ENCODE results near the gene DES.

DES gene

DNA sequence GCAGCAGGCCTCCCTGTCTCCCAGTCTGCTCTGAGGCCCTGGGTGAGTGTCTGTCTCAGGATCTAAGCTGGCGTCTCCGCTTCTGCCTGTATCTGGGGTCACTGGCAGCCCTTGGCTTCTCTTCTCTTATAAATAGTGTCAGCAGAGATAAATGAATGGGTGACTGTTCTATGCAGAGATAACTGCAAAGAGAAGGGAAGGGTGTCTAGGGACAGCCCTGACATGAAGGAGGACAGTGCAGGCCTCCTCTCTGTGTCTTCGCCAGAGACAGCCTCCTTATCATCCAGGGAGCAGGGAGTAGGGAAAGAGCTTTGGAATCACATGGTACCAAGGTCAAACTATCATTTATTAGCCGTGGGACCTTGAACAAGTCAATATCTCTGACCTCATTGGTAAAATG is 52.3 kb downstream of the DES start:
- no peak for DNase-seq (ENCODE audit: low read depth)

DNA sequence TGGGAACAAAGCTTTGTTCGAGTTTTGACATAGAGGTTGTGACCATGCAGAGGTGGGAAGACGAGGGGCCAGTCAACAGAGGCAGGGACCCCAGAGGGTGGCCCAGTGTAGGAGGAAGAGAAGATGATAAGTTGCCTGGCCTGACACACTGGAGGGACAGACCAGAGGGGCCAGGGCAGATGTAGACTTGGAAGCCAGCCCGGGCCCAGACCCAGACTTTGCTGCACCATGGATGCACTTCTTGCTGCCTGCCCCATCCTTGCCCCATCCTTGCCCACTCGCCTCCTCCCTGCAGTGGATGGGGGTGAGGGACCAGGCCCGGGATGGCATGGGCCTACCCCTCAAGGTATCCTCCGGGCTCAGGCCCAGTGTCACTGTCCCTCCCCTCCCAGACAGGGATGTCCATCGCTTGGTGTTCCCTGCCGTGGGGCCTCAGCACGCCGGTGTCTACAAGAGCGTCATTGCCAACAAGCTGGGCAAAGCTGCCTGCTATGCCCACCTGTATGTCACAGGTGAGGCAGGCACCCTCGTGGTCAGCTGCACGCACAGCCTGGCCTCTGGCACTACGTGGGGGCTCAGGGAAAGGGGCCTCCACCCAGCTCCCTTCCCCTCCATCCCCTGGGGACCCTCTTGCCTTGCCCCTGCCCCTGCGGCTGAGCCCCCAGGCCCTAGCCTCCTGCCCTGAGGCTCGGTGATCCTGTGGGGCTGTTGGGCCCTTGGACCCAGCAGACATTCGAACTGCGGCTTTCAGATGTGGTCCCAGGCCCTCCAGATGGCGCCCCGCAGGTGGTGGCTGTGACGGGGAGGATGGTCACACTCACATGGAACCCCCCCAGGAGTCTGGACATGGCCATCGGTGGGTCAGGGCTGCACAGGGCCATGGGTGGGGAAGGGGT is 53.5 kb downstream of the DES start:
- TF ChIP-seq, protein P1, sequence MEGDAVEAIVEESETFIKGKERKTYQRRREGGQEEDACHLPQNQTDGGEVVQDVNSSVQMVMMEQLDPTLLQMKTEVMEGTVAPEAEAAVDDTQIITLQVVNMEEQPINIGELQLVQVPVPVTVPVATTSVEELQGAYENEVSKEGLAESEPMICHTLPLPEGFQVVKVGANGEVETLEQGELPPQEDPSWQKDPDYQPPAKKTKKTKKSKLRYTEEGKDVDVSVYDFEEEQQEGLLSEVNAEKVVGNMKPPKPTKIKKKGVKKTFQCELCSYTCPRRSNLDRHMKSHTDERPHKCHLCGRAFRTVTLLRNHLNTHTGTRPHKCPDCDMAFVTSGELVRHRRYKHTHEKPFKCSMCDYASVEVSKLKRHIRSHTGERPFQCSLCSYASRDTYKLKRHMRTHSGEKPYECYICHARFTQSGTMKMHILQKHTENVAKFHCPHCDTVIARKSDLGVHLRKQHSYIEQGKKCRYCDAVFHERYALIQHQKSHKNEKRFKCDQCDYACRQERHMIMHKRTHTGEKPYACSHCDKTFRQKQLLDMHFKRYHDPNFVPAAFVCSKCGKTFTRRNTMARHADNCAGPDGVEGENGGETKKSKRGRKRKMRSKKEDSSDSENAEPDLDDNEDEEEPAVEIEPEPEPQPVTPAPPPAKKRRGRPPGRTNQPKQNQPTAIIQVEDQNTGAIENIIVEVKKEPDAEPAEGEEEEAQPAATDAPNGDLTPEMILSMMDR (conservative IDR thresholded peaks at IDR 0.05; ENCODE audit: low read length): no peak
- H3K4me3 ChIP-seq (ENCODE audit: low read length): no peak overlapping the region
- no peak for DNase-seq (ENCODE audit: low read depth)

More for the DNA sequence above, 52.3 kb downstream of the DES start:
- TF ChIP-seq, protein P1 (conservative IDR thresholded peaks at IDR 0.05; ENCODE audit: low read length): no peak
- no peak overlapping the region for H3K4me3 ChIP-seq (ENCODE audit: low read length)

DNA sequence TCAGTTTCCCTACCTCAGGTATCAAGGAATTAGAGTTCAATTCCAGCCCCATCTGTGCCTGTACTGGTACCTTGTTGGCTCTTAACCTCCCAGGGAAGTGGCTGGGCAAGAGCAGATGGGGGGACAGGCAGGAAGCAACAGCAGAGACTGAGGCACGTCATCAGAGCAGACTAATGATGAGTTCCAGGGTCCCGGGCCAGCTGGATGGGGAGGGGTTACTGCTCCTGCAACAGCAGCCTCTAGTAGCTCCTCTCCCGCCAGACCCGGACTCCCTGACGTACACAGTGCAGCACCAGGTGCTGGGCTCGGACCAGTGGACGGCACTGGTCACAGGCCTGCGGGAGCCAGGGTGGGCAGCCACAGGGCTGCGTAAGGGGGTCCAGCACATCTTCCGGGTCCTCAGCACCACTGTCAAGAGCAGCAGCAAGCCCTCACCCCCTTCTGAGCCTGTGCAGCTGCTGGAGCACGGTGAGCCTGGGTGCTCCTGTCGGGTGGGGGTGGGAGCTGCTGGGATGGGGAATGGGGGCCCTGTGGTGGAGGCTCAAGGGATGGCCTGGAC is 54.5 kb downstream of the DES start:
- TF ChIP-seq, protein P1 (conservative IDR thresholded peaks at IDR 0.05; ENCODE audit: low read length): no peak
- no peak overlapping the region for H3K4me3 ChIP-seq (ENCODE audit: low read length)
- no peak for DNase-seq (ENCODE audit: low read depth)

DNA sequence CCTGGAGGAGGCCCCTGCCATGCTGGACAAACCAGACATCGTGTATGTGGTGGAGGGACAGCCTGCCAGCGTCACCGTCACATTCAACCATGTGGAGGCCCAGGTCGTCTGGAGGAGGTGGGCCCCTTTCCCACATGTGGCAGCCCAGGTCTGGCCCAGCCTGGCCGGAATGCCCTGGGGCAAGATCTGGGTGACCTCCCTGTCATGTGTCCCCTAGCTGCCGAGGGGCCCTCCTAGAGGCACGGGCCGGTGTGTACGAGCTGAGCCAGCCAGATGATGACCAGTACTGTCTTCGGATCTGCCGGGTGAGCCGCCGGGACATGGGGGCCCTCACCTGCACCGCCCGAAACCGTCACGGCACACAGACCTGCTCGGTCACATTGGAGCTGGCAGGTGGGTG is 55.3 kb downstream of the DES start:
- TF ChIP-seq, protein P1 (conservative IDR thresholded peaks at IDR 0.05; ENCODE audit: low read length): no peak
- no peak overlapping the region for H3K4me3 ChIP-seq (ENCODE audit: low read length)
- no peak for DNase-seq (ENCODE audit: low read depth)

DNA sequence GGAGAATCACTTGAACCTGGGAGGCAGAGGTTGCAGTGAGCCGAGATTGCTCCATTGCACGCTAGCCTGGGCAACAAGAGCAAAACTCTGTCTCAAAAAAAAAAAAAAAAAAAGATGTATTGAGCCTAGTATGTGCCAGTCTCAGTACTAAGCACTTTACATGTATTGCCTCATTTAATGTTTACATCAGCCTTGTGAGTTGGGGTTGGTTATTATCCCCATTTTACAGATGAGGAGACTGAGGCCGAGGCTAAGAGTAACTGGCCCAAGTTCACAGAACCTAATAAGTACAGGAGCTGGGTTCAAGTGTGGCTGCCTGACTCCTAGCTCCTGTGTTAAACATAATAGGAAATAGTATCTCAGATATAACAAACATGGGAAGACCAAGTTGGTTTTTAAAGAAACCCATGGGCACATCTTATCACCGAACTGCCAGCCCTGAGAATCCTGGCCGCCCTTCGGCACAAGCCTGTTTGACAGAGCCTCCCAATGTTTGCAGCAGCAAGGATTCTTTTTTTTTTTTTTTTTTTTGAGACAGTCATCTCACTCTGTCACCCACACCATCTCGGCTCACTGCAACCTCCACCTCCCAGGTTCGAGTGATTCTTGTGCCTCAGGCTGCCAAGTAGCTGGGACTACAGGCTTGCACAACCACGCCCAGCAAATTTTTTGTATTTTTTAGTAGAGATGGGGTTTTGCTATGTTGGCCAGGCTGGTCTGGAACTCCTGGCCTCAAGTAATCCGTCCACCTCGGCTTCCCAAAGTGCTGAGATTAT is 56.3 kb downstream of the DES start:
- TF ChIP-seq, protein P1 (conservative IDR thresholded peaks at IDR 0.05; ENCODE audit: low read length): no peak
- no peak overlapping the region for H3K4me3 ChIP-seq (ENCODE audit: low read length)
- no peak for DNase-seq (ENCODE audit: low read depth)

DNA sequence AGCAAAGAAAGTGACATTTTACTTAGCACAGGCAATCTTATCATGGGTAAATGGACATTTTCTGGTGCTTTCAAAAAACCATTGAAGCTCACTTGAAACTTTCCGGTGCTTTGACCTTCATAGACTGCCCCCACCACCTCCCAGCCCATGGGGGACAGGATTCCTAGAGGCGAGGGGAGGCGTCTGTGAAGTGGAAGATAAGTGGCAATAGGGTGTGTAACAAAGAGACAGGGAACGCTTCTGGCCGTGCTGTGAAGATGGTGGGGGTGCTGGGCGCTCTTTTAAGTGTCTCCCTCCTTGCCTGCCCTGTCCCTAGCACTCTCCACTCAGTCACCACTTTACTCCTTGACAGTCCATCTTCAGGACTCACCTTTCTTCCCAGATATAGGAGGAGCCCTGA is 57.1 kb downstream of the DES start:
- no peak for DNase-seq (ENCODE audit: low read depth)
- H3K4me3 ChIP-seq (ENCODE audit: low read length): no peak overlapping the region
- TF ChIP-seq, protein P1 (conservative IDR thresholded peaks at IDR 0.05; ENCODE audit: low read length): no peak
